GM12892 (cell line): ENCODE results near the gene APOBEC3A.
A peak's percentile ranks its signal among the peaks of the same experiment; 100 is the strongest.

Experiments used
- DNase-seq: peaks from one replicate; pipeline ENCODE4 v3.0.0; 2011; ENCODE audit not compliant: insufficient read length
- FAIRE-seq: peaks from 2 replicates; lab custom pipeline; 2011; peaks lifted over from hg19 to GRCh38; lab: Jason Lieb, UNC
- POLR2A ChIP-seq: IDR thresholded peaks from 2 replicates; pipeline ENCODE4 v1.6.1; 2011; ENCODE audit warnings: low read depth, low read length, control low read depth
- POLR2AphosphoS5 ChIP-seq: IDR thresholded peaks from 2 replicates; pipeline ENCODE4 v1.6.1; 2011; ENCODE audit warnings: low read depth, low read length, control low read depth
- TAF1 ChIP-seq: IDR thresholded peaks from 2 replicates; pipeline ENCODE4 v1.6.1; 2011; ENCODE audit warnings: low read depth, mild to moderate bottlenecking, control low read depth, low read length, borderline replicate concordance

APOBEC3A gene

DNA sequence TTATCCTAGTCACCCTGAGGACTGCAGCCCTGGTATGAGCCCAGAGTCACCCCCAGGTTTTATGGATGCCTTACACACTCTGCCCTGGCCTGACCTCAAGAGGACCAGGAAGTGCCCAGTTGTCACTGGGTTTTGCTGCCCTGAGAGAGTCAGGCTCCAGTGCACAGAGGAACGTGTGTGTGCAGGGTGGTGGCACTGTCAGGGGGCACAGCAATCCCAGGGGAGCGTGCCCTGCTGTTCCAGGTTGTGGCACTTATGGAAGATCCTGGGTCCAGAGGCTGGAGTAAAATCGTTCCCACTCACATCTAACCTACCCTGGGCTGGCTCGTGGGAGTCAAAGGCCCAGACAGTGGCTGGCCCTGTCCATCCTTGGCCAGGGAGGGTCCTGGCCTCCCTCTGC lies 7.6 kb downstream of the APOBEC3A start:
- DNase-seq (no peak), FAIRE-seq (no peak)
- TF ChIP-seq POLR2AphosphoS5 (no peak), POLR2A (no peak), TAF1 (no peak)

DNA sequence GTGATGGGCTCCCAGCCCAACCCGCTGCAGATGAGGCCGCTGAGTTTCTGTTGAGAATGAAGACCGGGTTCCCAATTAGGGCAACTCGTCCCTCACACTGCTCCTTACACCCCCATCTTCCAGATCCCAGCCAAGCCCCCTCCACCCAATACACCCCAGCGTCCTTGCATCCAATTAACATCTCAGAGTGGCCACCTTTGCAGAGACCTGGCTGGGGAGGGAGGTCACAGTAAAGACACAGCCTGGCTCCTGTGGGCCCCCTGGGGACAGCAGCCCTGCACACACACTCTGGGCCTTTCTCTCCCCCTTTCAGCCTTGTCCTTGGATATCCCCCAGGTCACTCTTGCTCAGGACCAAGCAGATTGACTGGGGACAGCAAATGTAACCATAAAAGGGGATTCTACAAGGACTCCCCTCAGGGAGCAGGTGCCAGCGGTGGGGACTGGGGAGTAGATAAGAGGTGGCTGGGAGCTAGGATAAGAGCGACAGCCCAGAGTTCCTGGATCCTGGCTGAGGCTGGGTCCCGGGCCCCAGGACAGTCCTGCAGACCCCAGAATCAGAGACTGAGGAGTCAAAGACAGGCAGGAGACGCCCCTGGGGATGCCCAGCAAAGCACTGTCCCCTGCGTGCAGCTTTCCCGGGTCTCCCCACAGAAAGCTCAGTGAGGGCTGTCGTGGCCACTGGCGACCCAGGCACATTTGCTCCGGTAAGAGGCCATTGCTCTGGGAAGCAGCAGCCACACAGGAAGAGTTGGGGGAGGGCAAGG lies 8.4 kb downstream of the APOBEC3A start:
- TF ChIP-seq TAF1, result no peak
- no peak for TF ChIP-seq POLR2A
- no peak for TF ChIP-seq POLR2AphosphoS5
- DNase-seq (no peak), FAIRE-seq (no peak)

DNA sequence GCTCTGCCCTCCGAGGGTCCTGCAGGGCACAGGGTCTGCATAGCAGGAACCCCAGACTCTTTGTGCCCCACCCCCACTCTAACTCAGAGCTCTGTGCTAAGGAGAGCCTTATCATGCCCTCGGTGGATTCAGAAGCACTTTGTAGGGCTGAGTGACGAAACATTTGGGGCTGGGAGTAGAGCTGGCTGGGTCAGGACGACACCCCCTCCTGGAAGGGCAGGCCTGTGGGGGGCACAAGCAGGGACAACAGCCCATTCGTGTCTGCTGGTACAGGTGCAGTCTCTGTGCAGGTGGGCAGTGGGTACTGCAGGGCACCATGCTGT lies 8.9 kb downstream of the APOBEC3A start:
- no peak for FAIRE-seq
- DNase-seq, result no peak
- no peak for TF ChIP-seq TAF1
- TF ChIP-seq POLR2AphosphoS5, result no peak
- TF ChIP-seq POLR2A, result no peak

- no peak for TF ChIP-seq POLR2A
- no peak for TF ChIP-seq POLR2AphosphoS5
- TF ChIP-seq TAF1, result no peak
- DNase-seq, result no peak
- no peak for FAIRE-seq
Observed at GRCh38 chr22:38966942-38967341, 9.5 kb downstream of the APOBEC3A start.

GRCh38 chr22:38967451-38968450 lies 10.3 kb downstream of the APOBEC3A start:
- no peak for TF ChIP-seq POLR2AphosphoS5
- TF ChIP-seq TAF1, result no peak
- no peak for TF ChIP-seq POLR2A
- FAIRE-seq (peak; percentile 94), DNase-seq (no peak)

- FAIRE-seq (no peak), DNase-seq (no peak)
- no peak for TF ChIP-seq POLR2A
- TF ChIP-seq TAF1, result no peak
- no peak for TF ChIP-seq POLR2AphosphoS5
Observed at GRCh38 chr22:38968801-38969200, 11.4 kb downstream of the APOBEC3A start.

DNA sequence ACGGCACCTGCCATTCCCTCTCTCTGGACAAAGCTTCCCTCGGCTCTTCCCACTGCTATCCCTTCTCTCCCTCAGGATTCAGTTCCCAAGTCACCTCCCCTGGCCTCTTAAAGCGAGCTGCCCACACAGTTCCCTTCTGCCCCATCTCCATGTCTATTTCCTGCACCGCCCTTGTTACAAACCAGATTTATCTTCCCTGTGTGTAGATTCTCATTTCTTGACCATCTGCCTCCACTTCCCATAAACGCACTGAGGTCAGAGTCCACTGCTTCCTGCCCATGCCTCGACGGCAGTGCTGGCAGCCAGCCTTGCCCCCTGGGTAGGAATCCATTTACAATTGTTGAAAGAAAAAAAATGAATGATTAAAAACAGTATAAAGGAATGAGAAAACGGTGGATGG lies 13.1 kb downstream of the APOBEC3A start:
- FAIRE-seq, result peak; percentile 56
- no peak for DNase-seq
- TF ChIP-seq POLR2A (no peak), POLR2AphosphoS5 (no peak), TAF1 (no peak)

- no peak for FAIRE-seq
- DNase-seq, result no peak
- TF ChIP-seq POLR2AphosphoS5 (no peak), TAF1 (no peak), POLR2A (no peak)
Observed at GRCh38 chr22:38971202-38971601, 13.8 kb downstream of the APOBEC3A start.

GRCh38 chr22:38971791-38972190 lies 14.4 kb downstream of the APOBEC3A start:
- FAIRE-seq (no peak), DNase-seq (no peak)
- no peak for TF ChIP-seq TAF1
- TF ChIP-seq POLR2AphosphoS5, result no peak
- TF ChIP-seq POLR2A, result no peak

DNA sequence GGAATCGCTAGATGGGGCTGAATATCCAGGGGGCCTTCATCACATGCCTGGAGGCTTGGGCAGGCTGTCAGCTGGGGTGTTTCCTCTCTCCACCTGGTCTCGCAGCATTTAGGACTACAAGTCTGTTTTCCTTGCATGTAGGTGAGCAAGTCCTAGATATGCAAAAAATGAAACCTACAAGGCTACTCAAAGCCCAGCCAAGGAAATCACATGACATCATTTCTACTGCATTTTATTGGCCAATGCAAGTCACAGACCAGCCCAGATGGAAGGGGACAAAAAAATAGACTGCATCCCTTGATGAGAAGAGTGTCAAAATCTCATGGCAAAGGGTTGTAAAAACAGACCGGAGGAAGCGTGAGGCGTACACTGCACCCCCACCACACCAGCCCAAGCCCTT lies 15.1 kb downstream of the APOBEC3A start:
- FAIRE-seq (no peak), DNase-seq (no peak)
- TF ChIP-seq POLR2AphosphoS5, result no peak
- no peak for TF ChIP-seq TAF1
- TF ChIP-seq POLR2A, result no peak
